K562 (cell line): Measurements from ENCODE around the gene CAPN13.

Experiments used
- ARID2 ChIP-seq: fragments of 450-650 bp; IDR thresholded peaks from 2 replicates; pipeline ENCODE4 v1.6.1; 2017; ENCODE audit warnings: antibody characterized with exemption, mild to moderate bottlenecking
- EGR1 ChIP-seq: fragments of 450-650 bp; conservative IDR thresholded peaks from 2 replicates; pipeline ENCODE4 v1.6.1; 2017; ENCODE audit warnings: mild to moderate bottlenecking
- EZH2 ChIP-seq: IDR thresholded peaks from 2 replicates; pipeline ENCODE4 v1.6.1; 2012; ENCODE audit warnings: low read depth, mild to moderate bottlenecking, inconsistent platforms, low read length, borderline replicate concordance
- FOS ChIP-seq: IDR thresholded peaks from 3 replicates; pipeline ENCODE4 v1.6.1; 2011; ENCODE audit not compliant: insufficient read length; ENCODE audit errors: extremely low read depth
- GTF2F1 ChIP-seq: IDR thresholded peaks from 2 replicates; pipeline ENCODE4 v1.6.1; 2011; ENCODE audit warnings: low read depth, low read length, improper control_type of control experiment
- MAFF ChIP-seq: IDR thresholded peaks from 2 replicates; pipeline ENCODE4 v1.6.1; 2012; ENCODE audit warnings: low read length, improper control_type of control experiment
- NBN ChIP-seq: fragments of 450-650 bp; IDR thresholded peaks from 2 replicates; pipeline ENCODE4 v1.6.1; 2016; ENCODE audit warnings: low read depth, mild to moderate bottlenecking
- PHF20 ChIP-seq: fragments of 450-650 bp; IDR thresholded peaks from 2 replicates; pipeline ENCODE4 v1.6.1; 2018; ENCODE audit not compliant: partially characterized antibody
- TBL1XR1 ChIP-seq, 2 experiments: IDR thresholded peaks; 2 replicates each; pipeline ENCODE4 v1.6.1; 2012; ENCODE audit warnings: improper control_type of control experiment in 2 of 2, low read length in 2 of 2, mild to moderate bottlenecking in 1 of 2
- ZNF121 ChIP-seq: sonication (generic); formaldehyde crosslinking; conservative IDR thresholded peaks from 2 replicates; pipeline ENCODE4 v1.8.0; 2022; ENCODE audit warnings: missing genetic modification reagents
- ZNF780A ChIP-seq: fragments of 250-450 bp; sonication (Bioruptor Pico); IDR thresholded peaks from 2 replicates; pipeline ENCODE4 v1.5.0; 2021; ENCODE audit warnings: mild to moderate bottlenecking
- TF ChIP-seq, protein P1 (sequence below): fragments of 250-450 bp; sonication (Bioruptor Pico); IDR thresholded peaks from 2 replicates; pipeline ENCODE4 v1.5.0; 2022; ENCODE audit warnings: mild to moderate bottlenecking
- TF ChIP-seq, protein P2 (sequence below), 2 experiments: fragments of 450-650 bp; formaldehyde crosslinking in 1 of 2; IDR thresholded peaks; 2 replicates each; pipeline versions ENCODE4 v1.4.0 to v1.6.1; 2014 to 2020; ENCODE audit warnings: mild to moderate bottlenecking in 2 of 2, borderline replicate concordance in 1 of 2, low read depth in 1 of 2
- TF ChIP-seq, protein P3 (sequence below): sonication (generic); formaldehyde crosslinking; IDR thresholded peaks from 2 replicates; pipeline ENCODE4 v1.9.0; 2022; ENCODE audit warnings: mild to moderate bottlenecking, missing genetic modification reagents

DNA sequence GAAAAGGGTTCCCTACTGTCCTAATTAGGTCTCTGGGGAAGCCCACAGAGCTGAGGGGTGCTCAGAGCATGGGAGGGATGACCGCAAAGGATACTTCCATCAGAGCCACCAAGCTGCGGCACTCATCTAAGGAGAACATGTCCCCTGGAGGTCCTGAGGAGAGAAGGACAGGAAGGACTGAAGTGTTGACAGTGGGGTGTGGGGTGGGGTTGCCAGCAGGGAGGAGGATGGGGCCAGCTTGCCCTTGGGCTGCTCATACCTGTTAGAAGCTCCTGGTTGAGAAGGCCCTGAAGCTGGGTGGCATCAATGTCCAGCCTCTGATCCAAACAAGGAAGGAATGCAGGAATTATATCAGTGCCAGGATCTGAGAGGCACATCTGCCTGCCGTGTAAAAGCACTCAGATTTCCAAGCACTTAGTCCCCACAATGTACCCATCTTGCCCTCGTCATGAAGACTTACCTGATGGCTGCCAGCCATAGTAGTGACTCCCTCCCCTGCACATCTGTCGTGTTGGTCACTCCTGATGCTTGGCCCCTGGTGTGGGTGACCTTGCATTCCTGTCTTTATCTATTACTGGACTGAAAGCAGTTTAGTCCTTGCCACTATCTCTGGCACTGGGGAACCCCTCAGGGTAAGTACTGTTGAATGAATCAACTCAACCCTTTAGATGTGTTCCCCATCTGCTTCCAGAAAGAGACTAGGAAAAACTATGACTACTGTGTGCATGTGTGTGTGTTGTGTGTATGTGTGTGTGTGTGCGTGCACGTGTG is 68.9 kb downstream of the CAPN13 start:
- TF ChIP-seq TBL1XR1 (IDR thresholded peaks at IDR 0.05; ENCODE audit: low read length in 2 of 2) (no peak), ZNF780A (CRISPR knock-in tag) (no peak), ZNF121 (CRISPR knock-in tag) (no peak), EGR1 (no peak), PHF20 (no peak), GTF2F1 (no peak), MAFF (no peak), FOS (no peak), NBN (no peak), EZH2 (no peak), ARID2 (no peak)
- TF ChIP-seq, protein P1, sequence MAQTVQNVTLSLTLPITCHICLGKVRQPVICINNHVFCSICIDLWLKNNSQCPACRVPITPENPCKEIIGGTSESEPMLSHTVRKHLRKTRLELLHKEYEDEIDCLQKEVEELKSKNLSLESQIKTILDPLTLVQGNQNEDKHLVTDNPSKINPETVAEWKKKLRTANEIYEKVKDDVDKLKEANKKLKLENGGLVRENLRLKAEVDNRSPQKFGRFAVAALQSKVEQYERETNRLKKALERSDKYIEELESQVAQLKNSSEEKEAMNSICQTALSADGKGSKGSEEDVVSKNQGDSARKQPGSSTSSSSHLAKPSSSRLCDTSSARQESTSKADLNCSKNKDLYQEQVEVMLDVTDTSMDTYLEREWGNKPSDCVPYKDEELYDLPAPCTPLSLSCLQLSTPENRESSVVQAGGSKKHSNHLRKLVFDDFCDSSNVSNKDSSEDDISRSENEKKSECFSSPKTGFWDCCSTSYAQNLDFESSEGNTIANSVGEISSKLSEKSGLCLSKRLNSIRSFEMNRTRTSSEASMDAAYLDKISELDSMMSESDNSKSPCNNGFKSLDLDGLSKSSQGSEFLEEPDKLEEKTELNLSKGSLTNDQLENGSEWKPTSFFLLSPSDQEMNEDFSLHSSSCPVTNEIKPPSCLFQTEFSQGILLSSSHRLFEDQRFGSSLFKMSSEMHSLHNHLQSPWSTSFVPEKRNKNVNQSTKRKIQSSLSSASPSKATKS (CRISPR knock-in tag), result no peak
- TF ChIP-seq, protein P2, sequence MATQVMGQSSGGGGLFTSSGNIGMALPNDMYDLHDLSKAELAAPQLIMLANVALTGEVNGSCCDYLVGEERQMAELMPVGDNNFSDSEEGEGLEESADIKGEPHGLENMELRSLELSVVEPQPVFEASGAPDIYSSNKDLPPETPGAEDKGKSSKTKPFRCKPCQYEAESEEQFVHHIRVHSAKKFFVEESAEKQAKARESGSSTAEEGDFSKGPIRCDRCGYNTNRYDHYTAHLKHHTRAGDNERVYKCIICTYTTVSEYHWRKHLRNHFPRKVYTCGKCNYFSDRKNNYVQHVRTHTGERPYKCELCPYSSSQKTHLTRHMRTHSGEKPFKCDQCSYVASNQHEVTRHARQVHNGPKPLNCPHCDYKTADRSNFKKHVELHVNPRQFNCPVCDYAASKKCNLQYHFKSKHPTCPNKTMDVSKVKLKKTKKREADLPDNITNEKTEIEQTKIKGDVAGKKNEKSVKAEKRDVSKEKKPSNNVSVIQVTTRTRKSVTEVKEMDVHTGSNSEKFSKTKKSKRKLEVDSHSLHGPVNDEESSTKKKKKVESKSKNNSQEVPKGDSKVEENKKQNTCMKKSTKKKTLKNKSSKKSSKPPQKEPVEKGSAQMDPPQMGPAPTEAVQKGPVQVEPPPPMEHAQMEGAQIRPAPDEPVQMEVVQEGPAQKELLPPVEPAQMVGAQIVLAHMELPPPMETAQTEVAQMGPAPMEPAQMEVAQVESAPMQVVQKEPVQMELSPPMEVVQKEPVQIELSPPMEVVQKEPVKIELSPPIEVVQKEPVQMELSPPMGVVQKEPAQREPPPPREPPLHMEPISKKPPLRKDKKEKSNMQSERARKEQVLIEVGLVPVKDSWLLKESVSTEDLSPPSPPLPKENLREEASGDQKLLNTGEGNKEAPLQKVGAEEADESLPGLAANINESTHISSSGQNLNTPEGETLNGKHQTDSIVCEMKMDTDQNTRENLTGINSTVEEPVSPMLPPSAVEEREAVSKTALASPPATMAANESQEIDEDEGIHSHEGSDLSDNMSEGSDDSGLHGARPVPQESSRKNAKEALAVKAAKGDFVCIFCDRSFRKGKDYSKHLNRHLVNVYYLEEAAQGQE (IDR thresholded peaks at IDR 0.05; ENCODE audit: borderline replicate concordance), result no peak
- TF ChIP-seq, protein P2 (CRISPR knock-in tag; IDR thresholded peaks at IDR 0.05; ENCODE audit: low read depth), result no peak
- TF ChIP-seq, protein P3, sequence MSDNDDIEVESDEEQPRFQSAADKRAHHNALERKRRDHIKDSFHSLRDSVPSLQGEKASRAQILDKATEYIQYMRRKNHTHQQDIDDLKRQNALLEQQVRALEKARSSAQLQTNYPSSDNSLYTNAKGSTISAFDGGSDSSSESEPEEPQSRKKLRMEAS (CRISPR knock-in tag), result no peak
